ENCODE data around the gene ADCY9.

The ADCY9 gene

GRCh38 chr16:4094127-4094773 lies 22.0 kb downstream of the ADCY9 start:
- Histone ChIP-seq H3K36me3 (ENCODE audit: low read depth) (no peaks in the 10 kb centered on the region; the same call in 1 of the 2 replicates), H3K4me1 (ENCODE audit: insufficient read depth, poor library complexity, severe bottlenecking) (no peaks in the 10 kb centered on the region), H3K27me3 (ENCODE audit: insufficient read depth, poor library complexity, severe bottlenecking) (no peaks in the 10 kb centered on the region), H3K4me3 (ENCODE audit: severe bottlenecking) (no peak overlapping the region), H3K9me3 (ENCODE audit: severe bottlenecking) (no peaks in the 10 kb centered on the region), H3K27ac (ENCODE audit: poor library complexity, severe bottlenecking) (no peak overlapping the region)
- ATAC-seq (ENCODE audit: low read depth) = no peak
- no peak for TF ChIP-seq CTCF (IDR thresholded peaks at IDR 0.05; ENCODE audit: poor library complexity, severe bottlenecking)
- no peak for DNase-seq (ENCODE audit: low spot score)

GRCh38 chr16:4093495-4094126 lies 22.6 kb downstream of the ADCY9 start:
- Histone ChIP-seq H3K36me3 (ENCODE audit: low read depth) (no peaks in the 10 kb centered on the region; the same call in 1 of the 2 replicates), H3K4me3 (ENCODE audit: severe bottlenecking) (no peak overlapping the region), H3K9me3 (ENCODE audit: severe bottlenecking) (no peaks in the 10 kb centered on the region), H3K4me1 (ENCODE audit: insufficient read depth, poor library complexity, severe bottlenecking) (no peaks in the 10 kb centered on the region), H3K27ac (ENCODE audit: poor library complexity, severe bottlenecking) (no peak overlapping the region), H3K27me3 (ENCODE audit: insufficient read depth, poor library complexity, severe bottlenecking) (no peaks in the 10 kb centered on the region)
- no peak for ATAC-seq (ENCODE audit: low read depth)
- no peak for DNase-seq (ENCODE audit: low spot score)
- TF ChIP-seq CTCF (IDR thresholded peaks at IDR 0.05; ENCODE audit: poor library complexity, severe bottlenecking) = no peak

GRCh38 chr16:4092547-4093265 lies 23.5 kb downstream of the ADCY9 start:
- ATAC-seq (ENCODE audit: low read depth) (no peak), DNase-seq (ENCODE audit: low spot score) (no peak)
- H3K9me3 ChIP-seq (ENCODE audit: severe bottlenecking) = no peaks in the 10 kb centered on the region
- no peak for TF ChIP-seq CTCF (IDR thresholded peaks at IDR 0.05; ENCODE audit: poor library complexity, severe bottlenecking)
- no peaks in the 10 kb centered on the region for H3K27me3 ChIP-seq (ENCODE audit: insufficient read depth, poor library complexity, severe bottlenecking)
- no peak overlapping the region for H3K4me3 ChIP-seq (ENCODE audit: severe bottlenecking)
- no peaks in the 10 kb centered on the region for H3K4me1 ChIP-seq (ENCODE audit: insufficient read depth, poor library complexity, severe bottlenecking)
- H3K36me3 ChIP-seq (ENCODE audit: low read depth) = no peaks in the 10 kb centered on the region; the same call in 1 of the 2 replicates
- H3K27ac ChIP-seq (ENCODE audit: poor library complexity, severe bottlenecking) = no peak overlapping the region

- H3K4me3 ChIP-seq (ENCODE audit: severe bottlenecking) = no peak overlapping the region
- ATAC-seq (ENCODE audit: low read depth) (no peak), DNase-seq (ENCODE audit: low spot score) (no peak)
- no peaks in the 10 kb centered on the region for H3K27me3 ChIP-seq (ENCODE audit: insufficient read depth, poor library complexity, severe bottlenecking)
- no peak for TF ChIP-seq CTCF (IDR thresholded peaks at IDR 0.05; ENCODE audit: poor library complexity, severe bottlenecking)
- no peak overlapping the region for H3K27ac ChIP-seq (ENCODE audit: poor library complexity, severe bottlenecking)
- H3K4me1 ChIP-seq (ENCODE audit: insufficient read depth, poor library complexity, severe bottlenecking) = no peaks in the 10 kb centered on the region
- H3K36me3 ChIP-seq (ENCODE audit: low read depth) = no peaks in the 10 kb centered on the region; the same call in 1 of the 2 replicates
- no peaks in the 10 kb centered on the region for H3K9me3 ChIP-seq (ENCODE audit: severe bottlenecking)
Measured at GRCh38 chr16:4091240-4092012, 24.8 kb downstream of the ADCY9 start.
